ENCODE measurements around the gene COPS7A. TPM values are rescaled to one million over a fixed set of nuclear protein-coding genes. Genes with fewer than 3 reads are reported as not detected.

COPS7A gene
- total and polyA plus RNA-seq, 10 donors = 29.6 to 61.9 (median 46.4) TPM

GRCh38 chr12:6764011-6764828 lies 40.4 kb downstream of the COPS7A start:
- Histone ChIP-seq H3K27ac (peak overlapping the region; percentile 60 to 91 (median 82)), H3K4me1 (peaks cover 9 to 54% (median 47%) of the 10 kb centered on the region in 6 donors), H3K9me3 (no peaks in the 10 kb centered on the region), H3K4me3 (peak overlapping the region in 4 of 8 donors; percentile 8 to 47 (median 22)), H3K27me3 (replicated peaks in 1 of 7) (peaks cover 0 to 53% (median 11%) of the 10 kb centered on the region in 7 donors), H3K36me3 (no peaks in the 10 kb centered on the region)
- DNase-seq = peak; percentile 85
- TF ChIP-seq CTCF (IDR thresholded peaks at IDR 0.05 in 8 of 11, conservative IDR thresholded peaks at IDR 0.05 in 3 of 11) = peak in 1 of 11 experiments; percentile 10
- TF ChIP-seq POLR2A (IDR thresholded peaks at IDR 0.05) = no peak
- TF ChIP-seq POLR2AphosphoS5 (IDR thresholded peaks at IDR 0.05) = peak in 2 of 3 donors; percentile 63 to 75
- 7 to 12% (median 8%) methylated on average over 15 to 16 of the region's 16 CpGs for WGBS, 5 donors
- intact Hi-C loops (cut with DNase I; ENCODE audit: low total_unique reads) = no loop called here

GRCh38 chr12:6765048-6765633 lies 41.3 kb downstream of the COPS7A start:
- Histone ChIP-seq H3K27me3 (replicated peaks in 1 of 7) (peaks cover 0 to 55% (median 11%) of the 10 kb centered on the region in 7 donors), H3K4me1 (peaks cover 9 to 61% (median 49%) of the 10 kb centered on the region in 6 donors), H3K4me3 (peak overlapping the region in 5 of 8 donors; percentile 46 to 80 (median 58)), H3K27ac (peak overlapping the region in 7 of 8 donors; percentile 76 to 91 (median 83)), H3K9me3 (no peaks in the 10 kb centered on the region), H3K36me3 (peaks cover 0 to 6% (median 0%) of the 10 kb centered on the region in 6 donors)
- 41 to 51% (median 44%) methylated on average over 7 of the region's 7 CpGs for WGBS, 5 donors
- no peak for DNase-seq
- intact Hi-C loops (cut with DNase I; ENCODE audit: low total_unique reads) = no loop called here
- TF ChIP-seq POLR2A (IDR thresholded peaks at IDR 0.05) (no peak), CTCF (IDR thresholded peaks at IDR 0.05 in 8 of 11, conservative IDR thresholded peaks at IDR 0.05 in 3 of 11) (no peak), POLR2AphosphoS5 (IDR thresholded peaks at IDR 0.05) (no peak)

- TF ChIP-seq POLR2AphosphoS5 (IDR thresholded peaks at IDR 0.05) = peak; percentile 73 to 81 (median 79)
- peak in 1 of 3 donors; percentile 41 for TF ChIP-seq POLR2A (IDR thresholded peaks at IDR 0.05)
- TF ChIP-seq CTCF (IDR thresholded peaks at IDR 0.05 in 8 of 11, conservative IDR thresholded peaks at IDR 0.05 in 3 of 11) = no peak
- Histone ChIP-seq H3K4me1 (peaks cover 9 to 69% (median 53%) of the 10 kb centered on the region in 6 donors), H3K4me3 (peak within 1 kb of the TSS; percentile 46 to 80 (median 57)), H3K36me3 (peaks cover 0 to 14% (median 0%) of the 10 kb centered on the region in 6 donors), H3K27me3 (replicated peaks in 1 of 7) (peaks cover 0 to 62% (median 11%) of the 10 kb centered on the region in 7 donors), H3K27ac (peak within 1 kb of the TSS; percentile 35 to 91 (median 82)), H3K9me3 (no peaks in the 10 kb centered on the region)
- 2 to 5% (median 3%) methylated on average over 33 to 63 of the region's 63 CpGs for WGBS, 5 donors
- DNase-seq = peak; percentile 84
- intact Hi-C loops (cut with DNase I; ENCODE audit: low total_unique reads) = no loop called here
Measured at GRCh38 chr12:6765634-6766581, 42.1 kb downstream of the COPS7A start, which contains the start of gene PTMS. TSS of gene PTMS (plus strand) at chr12:6766363. CDS start at chr12:6766706, 343 bp downstream.

Data from spleen (tissue), 11 donors.